ENCODE measurements around the gene IGSF21. TPM values are rescaled to one million over a fixed set of nuclear protein-coding genes. Genes with fewer than 3 reads are reported as not detected.

IGSF21 gene
- total and polyA plus RNA-seq, 2 donors (not counting 3 experiments of a cell fraction or from before 2014, with no cell fraction given), result not detected

DNA sequence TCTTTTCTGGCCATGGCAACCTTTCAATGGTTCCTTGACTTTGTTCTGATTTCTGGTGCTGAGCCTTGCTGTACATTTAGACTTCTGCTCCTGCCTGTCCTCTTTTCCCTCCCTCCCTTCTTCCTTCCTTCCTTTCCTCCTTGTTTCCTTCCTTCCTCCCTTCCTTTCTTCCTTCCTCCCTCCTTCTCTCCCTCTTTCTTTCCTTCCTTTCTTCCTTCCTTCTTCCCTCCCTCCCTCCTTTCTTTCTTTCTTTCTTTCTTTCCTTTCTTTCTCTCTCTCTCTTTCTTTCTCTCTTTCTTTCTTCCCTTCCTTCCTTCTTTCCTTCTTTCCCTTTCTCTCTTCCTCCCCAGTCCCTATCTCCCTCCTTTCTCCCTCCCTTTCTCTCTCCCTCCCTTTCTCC lies 10.4 kb upstream of the IGSF21 start:
- ChIA-PET CTCF (no interaction called here), POLR2A (no interaction called here)
- Histone ChIP-seq H3K4me1 (ENCODE audit: control insufficient read depth, extremely low read depth, insufficient read depth, low read length) (no peaks in the 10 kb centered on the region), H2AFZ (ENCODE audit: low read depth, low read length) (no peak overlapping the region), H3K79me2 (ENCODE audit: control insufficient read depth, insufficient read depth, low read length) (no peaks in the 10 kb centered on the region), H3K9me3 (replicated peaks; ENCODE audit: control insufficient read depth, insufficient read depth, low read length) (no peaks in the 10 kb centered on the region), H3K36me3 (ENCODE audit: control insufficient read depth in 2 of 2, extremely low read depth in 1 of 2, insufficient read depth in 2 of 2, low read length in 2 of 2) (no peaks in the 10 kb centered on the region), H3K9me1 (replicated peaks; ENCODE audit: control insufficient read depth, extremely low read depth, insufficient read depth, low read length) (no peaks in the 10 kb centered on the region), H3K27ac (ENCODE audit: insufficient read depth, low read depth, low read length) (no peak overlapping the region), H3K4me3 (replicated peaks in 1 of 3; ENCODE audit: insufficient read depth in 1 of 3, low read depth in 1 of 3, low read length in 3 of 3) (no peak overlapping the region), H3K9ac (replicated peaks; ENCODE audit: extremely low read depth, insufficient read depth, low read length) (no peak overlapping the region), H3K27me3 (ENCODE audit: control insufficient read depth in 2 of 2, insufficient read depth in 2 of 2, low read length in 2 of 2) (no peaks in the 10 kb centered on the region), H3K4me2 (ENCODE audit: insufficient read depth, low read length) (no peak overlapping the region), H4K20me1 (replicated peaks; ENCODE audit: control insufficient read depth, extremely low read depth, insufficient read depth, low read length) (no peaks in the 10 kb centered on the region)
- BruUV-seq (replicated peaks), result no TSS peak
- FAIRE-seq (no peak), DNase-seq (ENCODE audit: low read depth, low spot score) (no peak)
- dilution Hi-C loops (cut with MboI; ENCODE audit: extremely low pct_ligation_motif_present, low sequenced_read_pairs), result no loop called here
- TF ChIP-seq POLR2AphosphoS5 (IDR thresholded peaks at IDR 0.05; ENCODE audit: insufficient read depth, low read depth, low read length) (no peak), FOS (IDR thresholded peaks at IDR 0.05; ENCODE audit: borderline replicate concordance, insufficient read depth, low read length) (no peak), POLR2A (IDR thresholded peaks at IDR 0.05; ENCODE audit: low read depth, low read length) (no peak), EZH2 (IDR thresholded peaks at IDR 0.05; ENCODE audit: borderline replicate concordance, low read depth, low read length, severe bottlenecking) (no peak), JUN (IDR thresholded peaks at IDR 0.05; ENCODE audit: borderline replicate concordance, insufficient read depth, insufficient read length, low read depth) (no peak), GATA2 (IDR thresholded peaks at IDR 0.05; ENCODE audit: insufficient read depth, insufficient read length, low read depth, low read length) (no peak), MYC (IDR thresholded peaks at IDR 0.05; ENCODE audit: low read depth, low read length) (no peak)
- TF ChIP-seq, protein P1, sequence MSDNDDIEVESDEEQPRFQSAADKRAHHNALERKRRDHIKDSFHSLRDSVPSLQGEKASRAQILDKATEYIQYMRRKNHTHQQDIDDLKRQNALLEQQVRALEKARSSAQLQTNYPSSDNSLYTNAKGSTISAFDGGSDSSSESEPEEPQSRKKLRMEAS (IDR thresholded peaks at IDR 0.05; ENCODE audit: insufficient read depth, insufficient read length), result no peak
- TF ChIP-seq, protein P2, sequence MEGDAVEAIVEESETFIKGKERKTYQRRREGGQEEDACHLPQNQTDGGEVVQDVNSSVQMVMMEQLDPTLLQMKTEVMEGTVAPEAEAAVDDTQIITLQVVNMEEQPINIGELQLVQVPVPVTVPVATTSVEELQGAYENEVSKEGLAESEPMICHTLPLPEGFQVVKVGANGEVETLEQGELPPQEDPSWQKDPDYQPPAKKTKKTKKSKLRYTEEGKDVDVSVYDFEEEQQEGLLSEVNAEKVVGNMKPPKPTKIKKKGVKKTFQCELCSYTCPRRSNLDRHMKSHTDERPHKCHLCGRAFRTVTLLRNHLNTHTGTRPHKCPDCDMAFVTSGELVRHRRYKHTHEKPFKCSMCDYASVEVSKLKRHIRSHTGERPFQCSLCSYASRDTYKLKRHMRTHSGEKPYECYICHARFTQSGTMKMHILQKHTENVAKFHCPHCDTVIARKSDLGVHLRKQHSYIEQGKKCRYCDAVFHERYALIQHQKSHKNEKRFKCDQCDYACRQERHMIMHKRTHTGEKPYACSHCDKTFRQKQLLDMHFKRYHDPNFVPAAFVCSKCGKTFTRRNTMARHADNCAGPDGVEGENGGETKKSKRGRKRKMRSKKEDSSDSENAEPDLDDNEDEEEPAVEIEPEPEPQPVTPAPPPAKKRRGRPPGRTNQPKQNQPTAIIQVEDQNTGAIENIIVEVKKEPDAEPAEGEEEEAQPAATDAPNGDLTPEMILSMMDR (IDR thresholded peaks at IDR 0.05; ENCODE audit: extremely low read depth in 1 of 2, insufficient read depth in 1 of 2, low read depth in 1 of 2, low read length in 2 of 2), result no peak
- intact Hi-C loops (cut with micrococcal nuclease), result no loop called here
